Measurements from ENCODE around the gene TMEM19. TPM values are rescaled to one million over a fixed set of nuclear protein-coding genes. Genes with fewer than 3 reads are reported as not detected.

The TMEM19 gene
- total RNA-seq, 1 experiment from 2014 or later, result 19.6 TPM

DNA sequence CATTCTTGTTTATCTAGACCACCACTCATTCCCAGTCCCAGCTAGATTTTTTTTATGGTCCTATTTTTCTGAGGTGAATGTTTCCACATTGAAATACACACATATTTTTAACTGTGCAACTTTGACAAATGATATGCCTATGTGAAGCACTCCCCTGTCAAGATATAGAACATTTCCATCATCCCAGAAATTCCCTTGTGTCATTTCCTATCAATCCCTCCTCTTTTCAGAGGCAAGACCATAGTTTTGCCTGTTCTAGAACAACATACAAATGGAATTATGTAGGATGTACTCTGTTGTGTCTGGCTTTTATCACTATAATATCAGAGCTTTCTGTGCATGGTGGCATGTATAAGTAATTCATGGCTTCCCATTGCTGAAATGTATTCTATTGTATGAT, 32.7 kb downstream of the TMEM19 start:
- no peak for DNase-seq (ENCODE audit: low spot score)

GRCh38 chr12:71719647-71720370, 33.9 kb downstream of the TMEM19 start:
- DNase-seq (ENCODE audit: low spot score), result no peak

DNA sequence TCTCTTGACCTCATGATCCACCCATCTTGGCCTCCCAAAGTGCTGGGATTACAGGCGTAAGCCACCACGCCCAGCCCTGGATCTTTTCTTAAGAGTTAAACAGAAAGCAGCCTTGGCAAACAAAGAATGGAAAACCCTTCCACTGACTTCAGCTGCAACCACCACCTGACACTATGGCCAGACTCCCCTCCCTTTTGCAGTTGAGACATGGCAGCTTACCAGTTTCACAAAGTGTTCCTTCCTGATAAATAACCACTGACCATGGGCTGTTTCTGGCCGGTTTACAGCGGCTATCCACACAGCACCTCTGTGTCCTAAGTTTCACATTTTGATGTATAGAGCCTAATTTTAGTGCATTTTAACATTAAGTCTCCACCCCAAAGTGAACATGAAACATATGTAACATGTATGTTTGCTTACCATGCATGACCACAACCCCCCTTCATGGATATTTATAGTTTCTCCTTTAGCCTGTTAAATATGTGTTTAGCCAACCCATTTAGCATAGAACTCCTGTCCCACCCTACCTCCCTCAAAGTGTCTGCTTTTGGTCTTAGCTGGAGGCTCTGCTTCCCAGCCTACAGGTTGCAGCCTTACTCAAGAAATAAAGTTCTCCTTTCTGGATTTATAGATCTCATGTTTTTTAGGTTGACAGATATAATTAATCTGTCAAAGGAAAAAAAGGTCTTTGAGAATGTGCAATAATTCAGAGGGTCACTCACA, 36.1 kb downstream of the TMEM19 start:
- DNase-seq (ENCODE audit: low spot score), result no peak

DNA sequence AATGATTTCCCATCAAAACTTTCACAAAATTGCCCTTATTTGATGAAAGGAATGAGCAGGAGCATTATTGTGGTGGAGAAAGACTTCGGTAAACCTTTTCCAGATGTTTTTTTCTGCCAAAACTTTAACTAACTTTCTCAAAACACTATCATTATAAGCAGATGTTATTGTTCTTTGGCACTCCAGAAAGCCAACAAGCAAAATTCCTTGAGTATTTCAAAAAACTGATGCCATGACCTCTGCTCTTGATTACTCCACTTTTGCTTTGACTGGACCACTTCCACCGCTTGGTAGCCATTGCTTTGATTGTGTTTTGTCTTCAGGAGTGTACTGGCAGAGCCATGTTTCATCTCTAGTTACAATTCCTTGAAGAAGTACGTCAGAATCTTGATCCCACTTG, 39.1 kb downstream of the TMEM19 start:
- DNase-seq (ENCODE audit: low spot score), result no peak

DNA sequence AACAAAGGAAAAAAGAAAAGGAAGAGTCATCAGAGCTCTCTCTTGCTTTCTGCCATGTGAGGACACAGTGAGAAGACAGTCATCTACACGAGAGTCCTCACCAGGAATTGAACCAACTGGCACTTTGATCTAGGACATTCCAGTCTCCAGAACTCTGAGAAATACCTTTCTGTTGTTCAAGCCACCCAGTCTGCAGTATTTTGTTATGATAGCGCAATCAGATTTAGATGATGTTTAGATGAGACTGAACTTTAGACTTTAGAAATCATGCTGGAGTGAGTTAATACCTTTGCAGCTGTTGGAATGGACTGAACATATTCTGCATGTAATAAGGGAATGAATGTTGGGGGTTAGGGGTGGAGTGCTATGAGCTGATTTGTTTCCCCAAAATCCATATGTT, 40.7 kb downstream of the TMEM19 start:
- no peak for DNase-seq (ENCODE audit: low spot score)

DNA sequence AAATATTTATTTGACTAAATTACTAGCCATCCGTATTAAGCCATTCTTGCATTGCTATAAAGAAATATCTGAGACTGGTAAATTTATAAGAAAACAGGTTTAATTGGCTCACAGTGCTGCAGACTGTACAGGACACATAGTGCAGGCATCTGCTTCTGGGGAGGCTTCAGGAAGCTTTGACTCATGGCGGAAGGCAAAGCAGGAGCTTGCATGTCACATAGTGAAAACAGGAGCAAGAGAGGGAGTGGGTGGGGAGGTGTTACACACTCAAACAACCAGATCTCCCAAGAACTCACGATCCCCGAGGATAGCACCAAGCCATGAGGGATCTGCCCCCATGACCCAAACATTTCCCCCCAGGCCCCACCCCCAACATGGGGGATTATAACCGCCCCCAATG, 42.1 kb downstream of the TMEM19 start:
- DNase-seq (ENCODE audit: low spot score), result no peak

DNA sequence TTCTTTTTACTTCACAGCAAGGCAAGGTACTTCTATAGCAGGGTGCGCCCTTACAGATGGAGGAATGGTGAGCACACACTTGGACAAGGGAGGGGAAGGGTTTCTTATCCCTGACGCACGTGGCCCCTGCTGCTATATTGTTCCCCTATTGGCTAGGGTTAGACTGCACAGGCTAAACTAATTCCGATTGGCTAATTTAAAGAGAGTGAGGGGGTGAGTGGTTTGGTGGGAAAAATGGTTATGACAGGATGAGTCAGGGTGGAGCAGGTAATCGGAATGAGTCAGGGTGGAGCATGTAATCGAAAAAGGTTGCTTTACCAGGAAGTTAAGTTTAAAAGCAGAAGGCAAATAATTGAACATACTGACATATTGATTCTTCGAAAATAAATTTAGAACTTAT, 45.1 kb downstream of the TMEM19 start:
- no peak for DNase-seq (ENCODE audit: low spot score)

DNA sequence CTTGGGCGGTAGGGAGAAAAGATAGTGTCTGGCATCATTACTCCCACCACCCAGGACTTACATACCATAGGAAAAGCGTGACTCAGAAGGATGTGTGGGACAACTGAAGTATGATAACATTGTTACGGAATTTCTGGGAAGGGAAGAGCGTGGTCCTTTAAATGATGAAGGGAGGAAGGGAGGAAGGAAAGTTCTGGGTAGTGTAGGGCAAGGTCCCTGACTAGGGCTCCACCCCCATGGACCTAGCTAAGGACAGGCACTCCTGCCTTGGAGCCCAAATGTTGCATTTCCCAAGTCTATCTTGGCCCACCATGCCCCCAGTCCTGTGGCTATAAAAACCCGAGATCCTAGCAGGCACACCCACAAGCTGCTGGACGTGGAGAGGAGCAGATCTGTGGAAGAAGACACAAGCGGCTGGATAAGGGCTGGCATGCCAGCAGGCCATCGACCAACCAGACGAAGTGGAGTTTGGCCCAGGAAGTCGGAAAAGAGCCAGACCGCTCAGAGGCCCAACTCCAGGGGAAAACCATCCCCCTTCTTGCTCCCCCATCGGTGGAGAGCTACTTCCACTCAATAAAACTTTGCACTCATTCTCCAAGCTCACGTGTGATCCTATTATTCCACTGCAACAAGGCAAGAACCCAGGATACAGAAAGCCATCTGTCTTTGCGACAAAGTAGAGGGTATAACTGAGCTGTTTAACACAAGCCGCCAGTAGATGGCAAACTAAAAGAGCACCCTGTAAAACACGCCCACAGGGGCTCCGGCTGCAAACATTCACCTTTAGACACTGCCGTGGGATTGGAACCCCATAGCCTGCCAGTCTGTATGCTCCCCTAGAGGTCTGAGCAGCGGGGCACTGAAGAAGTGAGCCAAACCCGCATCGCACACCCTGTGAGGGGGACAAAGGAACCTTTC, 45.8 kb downstream of the TMEM19 start:
- no peak for DNase-seq (ENCODE audit: low spot score)

DNA sequence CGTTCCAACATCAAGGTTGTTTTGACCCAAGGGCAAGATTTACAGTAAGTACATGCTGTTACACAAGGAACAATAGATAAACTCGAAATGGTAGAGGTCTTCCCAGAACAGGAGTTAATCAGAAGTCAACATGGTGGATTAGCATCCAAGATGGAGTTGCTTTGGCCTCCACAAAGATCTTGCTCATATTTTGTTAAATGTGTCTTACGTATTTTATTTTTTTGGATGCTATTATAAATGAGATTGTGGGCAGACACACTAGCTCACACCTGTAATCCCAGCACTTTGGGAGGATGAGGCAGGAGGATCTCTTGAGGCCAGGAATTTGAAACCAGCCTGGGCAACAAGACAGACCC, 46.5 kb downstream of the TMEM19 start:
- DNase-seq (ENCODE audit: low spot score), result no peak

DNA sequence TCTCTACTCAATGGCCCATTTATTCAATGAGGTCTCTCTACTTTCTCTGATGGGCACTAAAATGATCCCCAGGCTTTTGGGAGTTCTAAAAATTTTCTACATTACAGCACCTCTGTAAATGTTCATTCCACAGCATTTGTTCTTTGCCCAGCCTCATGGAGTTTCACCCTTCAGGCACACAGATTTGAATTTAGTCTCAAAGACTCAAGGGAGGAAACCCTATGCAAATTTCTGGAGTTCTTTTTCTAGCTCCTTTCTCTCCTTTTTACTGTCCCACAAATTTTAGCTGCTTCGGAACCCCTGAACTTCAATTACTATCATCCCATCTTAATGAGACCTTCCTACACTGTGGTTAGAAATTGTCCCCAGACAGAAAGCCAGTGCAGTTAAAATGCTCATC, 51.3 kb downstream of the TMEM19 start:
- DNase-seq (ENCODE audit: low spot score), result no peak

- no peak for DNase-seq (ENCODE audit: low spot score)
These were observed 57.1 kb downstream of the TMEM19 start for GRCh38 chr12:71742998-71743397.

- DNase-seq (ENCODE audit: low spot score), result no peak
These were observed 58.8 kb downstream of the TMEM19 start for GRCh38 chr12:71744522-71745300.

- peak; percentile 73 for DNase-seq (ENCODE audit: low spot score)
These were observed 61.2 kb downstream of the TMEM19 start for GRCh38 chr12:71746974-71747611.

DNA sequence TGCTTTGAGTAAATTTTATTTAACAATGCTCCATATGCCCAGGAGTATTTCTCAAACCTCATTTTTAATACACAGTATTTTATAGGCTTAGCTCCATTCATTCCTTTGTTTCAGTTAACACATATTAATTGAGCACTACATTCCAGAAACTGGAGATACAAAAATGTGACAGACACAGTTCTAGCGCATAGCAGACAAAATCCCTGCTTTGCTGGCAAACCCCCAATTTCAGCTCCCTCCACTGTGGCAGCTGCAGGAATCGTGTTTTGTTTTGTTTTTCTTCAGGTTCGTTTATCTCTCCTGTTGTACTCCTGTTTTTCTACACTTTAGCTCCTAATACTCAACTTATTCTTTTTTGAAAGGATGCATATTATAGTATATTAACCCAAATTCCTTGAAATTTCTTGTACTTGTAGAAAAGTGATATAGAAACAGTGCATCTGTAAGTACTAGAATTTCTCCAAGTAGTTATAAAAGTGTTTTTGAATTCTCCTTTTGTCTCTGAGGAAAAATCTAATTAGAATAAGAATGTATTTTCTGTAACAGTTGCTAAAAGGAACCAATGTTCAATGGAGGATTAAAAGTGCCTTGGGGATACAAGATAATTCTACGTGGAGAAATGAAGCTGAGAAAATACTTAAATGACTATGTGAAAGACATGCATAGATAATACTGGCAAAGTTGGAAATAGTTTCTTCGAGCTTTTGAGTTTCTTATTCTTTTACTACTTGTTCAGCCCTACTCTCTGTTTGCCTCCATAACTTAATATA, 62.4 kb downstream of the TMEM19 start:
- DNase-seq (ENCODE audit: low spot score), result no peak

DNA sequence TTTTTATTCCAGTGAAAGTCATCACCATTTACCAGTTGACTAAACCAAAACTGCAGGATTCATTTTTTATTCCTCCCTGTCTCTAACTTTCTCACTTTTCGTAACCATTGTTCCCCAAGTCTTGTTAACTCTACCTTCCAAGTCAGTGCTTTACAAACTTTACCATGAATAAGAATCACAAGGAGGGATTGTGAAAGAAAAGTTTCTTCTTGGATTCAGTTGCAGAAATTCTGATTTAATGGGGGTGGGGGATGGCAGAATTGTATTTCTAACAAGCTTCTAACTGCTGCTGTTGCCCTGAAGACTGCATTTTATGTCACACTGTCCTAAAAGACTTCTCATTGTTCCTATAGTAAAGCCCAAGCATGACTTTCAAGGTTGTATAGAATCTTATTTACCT, 63.8 kb downstream of the TMEM19 start:
- DNase-seq (ENCODE audit: low spot score), result no peak

DNA sequence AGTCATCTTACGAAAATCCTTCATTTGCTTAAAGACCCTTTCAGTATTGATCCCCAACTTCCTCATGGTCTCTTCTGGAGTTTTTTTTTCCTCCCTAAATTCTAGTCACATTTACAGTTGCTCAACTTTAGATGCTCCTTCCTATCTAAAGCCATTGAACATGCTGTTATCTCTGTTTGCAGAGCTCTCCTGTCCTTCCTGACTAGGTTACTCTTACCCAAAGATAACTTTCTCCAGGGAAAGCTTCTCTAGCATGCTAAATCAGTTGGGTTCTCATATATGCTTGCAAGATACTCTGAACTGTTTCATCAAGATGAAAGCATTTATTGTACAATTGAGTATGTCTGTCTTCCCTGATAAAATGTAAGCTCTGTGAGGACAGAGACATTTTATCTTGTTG, 67.0 kb downstream of the TMEM19 start:
- DNase-seq (ENCODE audit: low spot score), result no peak

All from HT-29 (cell line).